Stimulated activated CD4-positive, alpha-beta T cell treated with anti-CD3 and anti-CD28 coated beads, Interleukin-15, amount 100 ng/mL, for 48 hours (primary cell): ENCODE measurements around the gene NUAK1.
"Not testable (repeated sequence)": the region's sequence is repeated elsewhere in the genome, so short reads cannot be mapped to it uniquely, and the experiment has no call there.

ENCODE experiments used
- DNase-seq, 2 donors: peaks; one replicate each; pipeline ENCODE4 v3.0.0-alpha.2; 2020; ENCODE audit warnings: low read depth in 2 of 2

Gene NUAK1

GRCh38 chr12:106031761-106032622 lies 106.8 kb downstream of the NUAK1 start:
- no peak for DNase-seq

GRCh38 chr12:106030210-106031071 lies 108.3 kb downstream of the NUAK1 start:
- no peak for DNase-seq

- DNase-seq: no peak
Measured at GRCh38 chr12:106029532-106029931, 109.2 kb downstream of the NUAK1 start.

- no peak for DNase-seq
Measured at GRCh38 chr12:106027911-106028310, 110.8 kb downstream of the NUAK1 start.

GRCh38 chr12:106027286-106027685 lies 111.5 kb downstream of the NUAK1 start:
- no peak for DNase-seq

GRCh38 chr12:106025129-106025528 lies 113.6 kb downstream of the NUAK1 start:
- no peak for DNase-seq

GRCh38 chr12:106023039-106023438 lies 115.7 kb downstream of the NUAK1 start:
- DNase-seq: no peak

GRCh38 chr12:106022568-106023012 lies 116.2 kb downstream of the NUAK1 start:
- no peak for DNase-seq

GRCh38 chr12:106021516-106021915 lies 117.2 kb downstream of the NUAK1 start:
- DNase-seq: no peak

- DNase-seq: no peak
Measured at GRCh38 chr12:106020736-106021135, 118.0 kb downstream of the NUAK1 start.

- no peak for DNase-seq
Measured at GRCh38 chr12:106019144-106019543, 119.6 kb downstream of the NUAK1 start.

- DNase-seq: no peak
Measured at GRCh38 chr12:106018286-106018685, 120.5 kb downstream of the NUAK1 start.

- DNase-seq: not testable (repeated sequence)
Measured at GRCh38 chr12:106016601-106017278, 122.0 kb downstream of the NUAK1 start.

- no peak for DNase-seq
Measured at GRCh38 chr12:106015646-106016045, 123.1 kb downstream of the NUAK1 start.

GRCh38 chr12:106013941-106014340 lies 124.8 kb downstream of the NUAK1 start:
- DNase-seq: no peak
